ENCODE data around the gene AIMP1.
A peak's percentile ranks its signal among the peaks of the same experiment; 100 is the strongest.
"Not testable (repeated sequence)": the region's sequence is repeated elsewhere in the genome, so short reads cannot be mapped to it uniquely, and the experiment has no call there.

Gene AIMP1

GRCh38 chr4:106315476-106315967 is 828 bp upstream of the AIMP1 start:
- no peaks in the 10 kb centered on the region for H3K4me1 ChIP-seq (ENCODE audit: control insufficient read depth, insufficient read depth, low read length)
- peak overlapping the region; percentile 98 for H3K9ac ChIP-seq (ENCODE audit: low read depth, low read length)
- no peaks in the 10 kb centered on the region for H3K27me3 ChIP-seq (ENCODE audit: control insufficient read depth, insufficient read depth, low read length)
- no peaks in the 10 kb centered on the region for H3K9me3 ChIP-seq (ENCODE audit: control insufficient read depth, insufficient read depth, low read length)
- H3K4me3 ChIP-seq (ENCODE audit: low read depth, low read length), result peak overlapping the region; percentile 97
- H3K36me3 ChIP-seq (ENCODE audit: control insufficient read depth, insufficient read depth, low read length), result no peaks in the 10 kb centered on the region

DNA sequence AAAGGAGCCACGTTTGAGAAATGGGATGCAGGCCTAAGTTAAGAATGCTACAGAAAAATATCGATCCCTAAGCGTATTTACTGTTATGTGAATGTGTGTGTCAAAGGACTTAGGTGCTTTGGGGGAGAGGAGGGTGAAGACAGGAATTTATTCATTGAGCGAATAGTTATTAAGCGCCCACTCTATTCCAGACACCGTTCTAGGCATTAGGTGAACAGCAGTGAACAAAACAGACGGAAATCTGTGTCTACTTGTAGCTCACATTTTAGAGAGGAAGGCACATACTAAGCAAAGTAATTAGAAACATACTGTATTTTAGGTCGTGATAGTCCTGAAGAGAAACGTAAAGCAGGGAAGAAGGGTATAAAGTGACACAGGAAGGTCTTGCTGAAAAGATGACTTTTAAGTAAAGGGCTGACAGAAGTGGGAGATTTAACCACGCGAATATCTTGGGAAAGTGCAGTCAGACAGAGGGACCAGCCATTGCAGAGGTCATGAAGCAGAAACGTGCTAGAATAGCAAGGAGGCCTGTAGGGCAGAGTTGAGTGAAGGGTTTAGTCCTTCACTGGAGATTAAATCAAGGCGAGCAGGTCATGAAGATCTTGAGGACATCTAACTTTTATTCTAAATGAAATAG is 541 bp downstream of the AIMP1 start:
- Histone ChIP-seq H3K9ac (ENCODE audit: low read depth, low read length) (peak overlapping the region; percentile 98), H3K4me1 (ENCODE audit: control insufficient read depth, insufficient read depth, low read length) (no peaks in the 10 kb centered on the region), H3K36me3 (ENCODE audit: control insufficient read depth, insufficient read depth, low read length) (no peaks in the 10 kb centered on the region), H3K9me3 (ENCODE audit: control insufficient read depth, insufficient read depth, low read length) (no peaks in the 10 kb centered on the region), H3K4me3 (ENCODE audit: low read depth, low read length) (peak overlapping the region; percentile 97), H3K27me3 (ENCODE audit: control insufficient read depth, insufficient read depth, low read length) (no peaks in the 10 kb centered on the region)

DNA sequence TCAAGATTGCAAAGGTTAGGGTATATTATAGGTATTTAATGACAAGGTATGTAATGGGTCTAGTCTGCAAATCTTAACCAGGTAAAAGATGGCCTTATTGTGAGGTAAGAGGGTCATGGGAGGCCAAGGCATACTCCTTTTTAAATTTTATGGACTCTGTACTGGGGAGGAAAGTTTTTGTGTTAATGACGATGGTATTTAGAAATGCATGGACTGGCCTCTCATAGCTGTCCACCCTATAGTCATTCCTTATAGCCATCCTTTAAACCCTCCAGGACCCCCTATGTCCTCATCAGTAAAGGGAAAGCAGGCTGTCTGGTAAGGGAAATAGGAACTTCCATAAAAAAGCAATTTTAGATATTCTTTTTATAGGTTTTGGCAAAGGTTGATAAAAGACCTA is 1.5 kb downstream of the AIMP1 start:
- no peak overlapping the region for H3K4me3 ChIP-seq (ENCODE audit: low read depth, low read length)
- no peaks in the 10 kb centered on the region for H3K9me3 ChIP-seq (ENCODE audit: control insufficient read depth, insufficient read depth, low read length)
- no peaks in the 10 kb centered on the region for H3K27me3 ChIP-seq (ENCODE audit: control insufficient read depth, insufficient read depth, low read length)
- H3K4me1 ChIP-seq (ENCODE audit: control insufficient read depth, insufficient read depth, low read length), result peaks cover 4% of the 10 kb centered on the region
- no peak overlapping the region for H3K9ac ChIP-seq (ENCODE audit: low read depth, low read length)
- H3K36me3 ChIP-seq (ENCODE audit: control insufficient read depth, insufficient read depth, low read length), result no peaks in the 10 kb centered on the region

DNA sequence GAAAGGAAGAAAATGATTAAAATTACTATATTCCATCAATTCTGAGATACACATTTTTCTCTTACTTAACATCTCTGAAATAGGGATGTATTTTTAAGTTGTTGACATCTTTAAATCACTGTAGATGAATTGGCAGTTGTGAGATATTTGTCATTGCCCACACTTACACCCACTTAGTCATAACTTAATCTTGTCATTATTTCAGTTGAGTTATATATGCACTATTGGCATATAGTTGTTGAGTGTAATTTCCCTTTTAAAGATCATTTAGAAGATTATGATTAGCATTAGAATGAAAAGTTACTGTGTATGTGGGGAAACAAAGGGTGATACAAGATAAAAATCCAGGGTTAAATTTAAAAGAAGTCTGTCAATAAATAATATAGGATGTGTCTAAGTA is 2.2 kb downstream of the AIMP1 start:
- H3K4me1 ChIP-seq (ENCODE audit: control insufficient read depth, insufficient read depth, low read length), result peaks cover 4% of the 10 kb centered on the region
- H3K27me3 ChIP-seq (ENCODE audit: control insufficient read depth, insufficient read depth, low read length), result no peaks in the 10 kb centered on the region
- H3K9ac ChIP-seq (ENCODE audit: low read depth, low read length), result no peak overlapping the region
- H3K9me3 ChIP-seq (ENCODE audit: control insufficient read depth, insufficient read depth, low read length), result no peaks in the 10 kb centered on the region
- no peak overlapping the region for H3K4me3 ChIP-seq (ENCODE audit: low read depth, low read length)
- no peaks in the 10 kb centered on the region for H3K36me3 ChIP-seq (ENCODE audit: control insufficient read depth, insufficient read depth, low read length)

DNA sequence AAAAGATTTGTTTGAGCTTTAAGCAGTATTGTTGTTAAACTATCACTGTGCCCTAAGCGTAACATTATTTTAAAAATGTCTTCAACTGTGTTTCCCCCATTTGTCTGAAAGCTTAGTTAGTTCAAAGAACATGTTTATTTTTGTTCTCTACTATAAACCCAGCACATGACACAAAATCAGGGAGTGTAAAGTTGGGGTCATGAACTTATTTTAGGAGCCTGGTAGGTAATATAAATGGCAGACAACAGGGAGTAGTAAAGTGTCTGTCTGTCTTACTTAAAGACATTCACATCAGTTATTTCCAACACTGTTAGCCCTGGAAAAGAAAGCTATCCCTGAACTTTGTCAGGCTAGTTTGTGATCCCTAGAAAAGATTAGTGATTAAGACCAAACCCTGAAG is 3.9 kb downstream of the AIMP1 start:
- no peaks in the 10 kb centered on the region for H3K27me3 ChIP-seq (ENCODE audit: control insufficient read depth, insufficient read depth, low read length)
- no peaks in the 10 kb centered on the region for H3K9me3 ChIP-seq (ENCODE audit: control insufficient read depth, insufficient read depth, low read length)
- H3K36me3 ChIP-seq (ENCODE audit: control insufficient read depth, insufficient read depth, low read length), result no peaks in the 10 kb centered on the region
- peaks cover 4% of the 10 kb centered on the region for H3K4me1 ChIP-seq (ENCODE audit: control insufficient read depth, insufficient read depth, low read length)
- no peak overlapping the region for H3K4me3 ChIP-seq (ENCODE audit: low read depth, low read length)
- H3K9ac ChIP-seq (ENCODE audit: low read depth, low read length), result no peak overlapping the region

- not testable (repeated sequence) for H3K9ac ChIP-seq (ENCODE audit: low read depth, low read length); H3K4me1 ChIP-seq (ENCODE audit: control insufficient read depth, insufficient read depth, low read length); H3K27me3 ChIP-seq (ENCODE audit: control insufficient read depth, insufficient read depth, low read length); H3K4me3 ChIP-seq (ENCODE audit: low read depth, low read length); H3K9me3 ChIP-seq (ENCODE audit: control insufficient read depth, insufficient read depth, low read length); H3K36me3 ChIP-seq (ENCODE audit: control insufficient read depth, insufficient read depth, low read length)
Observed at GRCh38 chr4:106321168-106321567, 4.8 kb downstream of the AIMP1 start.

- H3K9ac ChIP-seq (ENCODE audit: low read depth, low read length); H3K4me1 ChIP-seq (ENCODE audit: control insufficient read depth, insufficient read depth, low read length); H3K27me3 ChIP-seq (ENCODE audit: control insufficient read depth, insufficient read depth, low read length); H3K4me3 ChIP-seq (ENCODE audit: low read depth, low read length); H3K9me3 ChIP-seq (ENCODE audit: control insufficient read depth, insufficient read depth, low read length); H3K36me3 ChIP-seq (ENCODE audit: control insufficient read depth, insufficient read depth, low read length): not testable (repeated sequence)
Observed at GRCh38 chr4:106321814-106322213, 5.5 kb downstream of the AIMP1 start.

DNA sequence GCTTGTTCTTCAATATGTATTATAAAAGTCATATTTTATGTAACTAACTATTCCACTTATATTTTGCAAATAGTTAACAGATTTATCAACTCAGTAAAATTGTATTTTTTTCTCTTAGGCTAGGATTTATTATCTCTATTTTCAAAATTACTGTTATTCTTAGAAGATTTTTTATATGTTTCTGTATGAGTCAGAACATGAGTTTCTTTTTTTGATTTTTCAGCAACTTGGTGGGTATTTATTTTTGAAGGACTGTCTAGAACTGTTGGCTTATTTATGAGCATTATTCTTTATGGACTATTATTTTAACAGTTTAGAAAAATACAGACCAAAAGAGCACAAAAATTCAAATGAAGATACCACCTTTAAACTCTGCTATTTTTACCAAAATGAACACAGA is 6.8 kb downstream of the AIMP1 start:
- Histone ChIP-seq H3K27me3 (ENCODE audit: control insufficient read depth, insufficient read depth, low read length) (no peaks in the 10 kb centered on the region), H3K4me3 (ENCODE audit: low read depth, low read length) (no peak overlapping the region), H3K4me1 (ENCODE audit: control insufficient read depth, insufficient read depth, low read length) (peaks cover 4% of the 10 kb centered on the region), H3K9me3 (ENCODE audit: control insufficient read depth, insufficient read depth, low read length) (no peaks in the 10 kb centered on the region), H3K36me3 (ENCODE audit: control insufficient read depth, insufficient read depth, low read length) (no peaks in the 10 kb centered on the region), H3K9ac (ENCODE audit: low read depth, low read length) (no peak overlapping the region)

GRCh38 chr4:106325800-106326199 is 9.4 kb downstream of the AIMP1 start:
- H3K4me1 ChIP-seq (ENCODE audit: control insufficient read depth, insufficient read depth, low read length), result peaks cover 4% of the 10 kb centered on the region
- no peaks in the 10 kb centered on the region for H3K27me3 ChIP-seq (ENCODE audit: control insufficient read depth, insufficient read depth, low read length)
- H3K9ac ChIP-seq (ENCODE audit: low read depth, low read length), result no peak overlapping the region
- no peaks in the 10 kb centered on the region for H3K36me3 ChIP-seq (ENCODE audit: control insufficient read depth, insufficient read depth, low read length)
- H3K4me3 ChIP-seq (ENCODE audit: low read depth, low read length), result no peak overlapping the region
- no peaks in the 10 kb centered on the region for H3K9me3 ChIP-seq (ENCODE audit: control insufficient read depth, insufficient read depth, low read length)

DNA sequence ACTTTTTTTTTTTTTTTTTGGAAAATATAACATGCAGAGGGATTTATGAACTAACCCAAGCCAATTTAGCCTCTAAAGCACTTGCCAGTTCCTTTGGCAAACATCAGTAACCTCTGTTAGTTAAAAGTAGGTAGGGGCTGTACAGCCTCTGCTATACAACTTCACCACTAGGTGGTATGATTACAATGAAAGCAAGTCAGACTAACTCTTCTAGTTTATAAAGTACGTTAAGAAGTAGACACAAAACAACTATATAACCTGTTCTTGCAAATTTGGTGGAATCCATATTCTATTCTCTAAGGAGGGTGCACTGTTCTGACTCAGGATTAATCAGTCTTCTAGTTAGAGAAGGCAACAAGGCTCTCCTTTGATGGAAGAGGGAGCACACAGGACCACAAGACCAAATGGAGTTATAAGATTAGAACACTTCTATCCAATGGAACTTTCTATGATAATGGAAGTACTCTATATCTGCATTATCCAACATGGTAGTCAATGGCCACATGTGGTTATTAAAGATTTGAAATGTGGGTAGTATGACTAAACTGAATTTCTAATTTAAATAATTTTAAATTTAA is 12.8 kb downstream of the AIMP1 start:
- no peaks in the 10 kb centered on the region for H3K9me3 ChIP-seq (ENCODE audit: control insufficient read depth, insufficient read depth, low read length)
- H3K36me3 ChIP-seq (ENCODE audit: control insufficient read depth, insufficient read depth, low read length), result peaks cover 4% of the 10 kb centered on the region
- H3K9ac ChIP-seq (ENCODE audit: low read depth, low read length), result no peak overlapping the region
- no peaks in the 10 kb centered on the region for H3K4me1 ChIP-seq (ENCODE audit: control insufficient read depth, insufficient read depth, low read length)
- no peaks in the 10 kb centered on the region for H3K27me3 ChIP-seq (ENCODE audit: control insufficient read depth, insufficient read depth, low read length)
- H3K4me3 ChIP-seq (ENCODE audit: low read depth, low read length), result no peak overlapping the region

GRCh38 chr4:106333186-106333585 is 16.8 kb downstream of the AIMP1 start:
- no peak overlapping the region for H3K4me3 ChIP-seq (ENCODE audit: low read depth, low read length)
- no peak overlapping the region for H3K9ac ChIP-seq (ENCODE audit: low read depth, low read length)
- H3K27me3 ChIP-seq (ENCODE audit: control insufficient read depth, insufficient read depth, low read length), result no peaks in the 10 kb centered on the region
- H3K4me1 ChIP-seq (ENCODE audit: control insufficient read depth, insufficient read depth, low read length), result no peaks in the 10 kb centered on the region
- H3K36me3 ChIP-seq (ENCODE audit: control insufficient read depth, insufficient read depth, low read length), result peaks cover 12% of the 10 kb centered on the region
- no peaks in the 10 kb centered on the region for H3K9me3 ChIP-seq (ENCODE audit: control insufficient read depth, insufficient read depth, low read length)

- H3K4me3 ChIP-seq (ENCODE audit: low read depth, low read length), result no peak overlapping the region
- H3K27me3 ChIP-seq (ENCODE audit: control insufficient read depth, insufficient read depth, low read length), result no peaks in the 10 kb centered on the region
- H3K36me3 ChIP-seq (ENCODE audit: control insufficient read depth, insufficient read depth, low read length), result peaks cover 17% of the 10 kb centered on the region
- H3K4me1 ChIP-seq (ENCODE audit: control insufficient read depth, insufficient read depth, low read length), result no peaks in the 10 kb centered on the region
- H3K9ac ChIP-seq (ENCODE audit: low read depth, low read length), result no peak overlapping the region
- H3K9me3 ChIP-seq (ENCODE audit: control insufficient read depth, insufficient read depth, low read length), result no peaks in the 10 kb centered on the region
Observed at GRCh38 chr4:106334741-106335470, 18.6 kb downstream of the AIMP1 start.
